ENCODE data around the gene RIT2.
"Not testable (repeated sequence)": the region's sequence is repeated elsewhere in the genome, so short reads cannot be mapped to it uniquely, and the experiment has no call there.

The RIT2 gene

GRCh38 chr18:42839408-42839807 lies 276.1 kb downstream of the RIT2 start:
- DNase-seq (ENCODE audit: low read depth, low spot score): no peak

GRCh38 chr18:42838546-42839145 lies 276.8 kb downstream of the RIT2 start:
- no peak for DNase-seq (ENCODE audit: low read depth, low spot score)

DNA sequence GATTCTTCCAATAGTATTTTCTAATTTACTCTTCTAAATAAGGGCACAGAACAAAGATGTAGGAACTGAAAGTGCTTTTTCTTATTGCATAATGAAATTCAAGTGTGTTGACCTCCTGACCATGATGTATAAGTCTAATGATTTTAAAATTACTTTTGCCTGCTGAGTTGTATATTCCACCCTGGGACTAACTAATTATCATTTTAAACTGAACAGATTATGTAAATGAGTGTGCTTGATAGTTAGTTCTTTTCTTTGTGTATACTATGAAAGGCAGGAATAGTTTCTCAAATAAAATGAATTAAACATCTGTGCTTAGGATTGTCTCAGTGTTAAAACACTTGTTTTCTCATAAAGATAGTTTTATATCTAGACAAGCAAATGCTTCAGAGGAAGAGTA lies 284.5 kb downstream of the RIT2 start:
- no peak for DNase-seq (ENCODE audit: low read depth, low spot score)

GRCh38 chr18:42828881-42829280 lies 286.6 kb downstream of the RIT2 start:
- DNase-seq (ENCODE audit: low read depth, low spot score): no peak

GRCh38 chr18:42824178-42824577 lies 291.3 kb downstream of the RIT2 start:
- no peak for DNase-seq (ENCODE audit: low read depth, low spot score)

- no peak for DNase-seq (ENCODE audit: low read depth, low spot score)
These were observed 292.8 kb downstream of the RIT2 start for GRCh38 chr18:42822711-42823110.

GRCh38 chr18:42821492-42821891 lies 294.0 kb downstream of the RIT2 start:
- DNase-seq (ENCODE audit: low read depth, low spot score): no peak

DNA sequence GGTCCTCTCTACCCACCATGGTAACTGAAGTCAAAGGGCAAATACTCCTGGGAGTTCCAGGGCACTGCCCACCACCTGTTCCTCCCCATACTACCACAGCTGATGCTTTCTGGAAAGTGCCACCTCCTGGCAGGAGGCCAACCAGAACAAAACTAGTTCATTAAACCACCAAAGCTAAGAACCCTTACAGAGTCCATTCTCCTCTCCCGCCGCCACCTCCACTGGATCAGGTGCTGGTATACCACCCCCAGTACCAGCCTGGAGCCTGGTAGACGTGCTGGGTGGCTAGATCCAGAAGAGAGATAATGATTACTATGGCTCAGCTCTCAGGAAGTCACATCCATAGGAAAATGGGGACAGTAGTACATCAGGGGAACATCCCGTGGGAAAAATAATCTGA lies 300.9 kb downstream of the RIT2 start:
- no peak for DNase-seq (ENCODE audit: low read depth, low spot score)

- DNase-seq (ENCODE audit: low read depth, low spot score): no peak
These were observed 301.3 kb downstream of the RIT2 start for GRCh38 chr18:42814184-42814583.

DNA sequence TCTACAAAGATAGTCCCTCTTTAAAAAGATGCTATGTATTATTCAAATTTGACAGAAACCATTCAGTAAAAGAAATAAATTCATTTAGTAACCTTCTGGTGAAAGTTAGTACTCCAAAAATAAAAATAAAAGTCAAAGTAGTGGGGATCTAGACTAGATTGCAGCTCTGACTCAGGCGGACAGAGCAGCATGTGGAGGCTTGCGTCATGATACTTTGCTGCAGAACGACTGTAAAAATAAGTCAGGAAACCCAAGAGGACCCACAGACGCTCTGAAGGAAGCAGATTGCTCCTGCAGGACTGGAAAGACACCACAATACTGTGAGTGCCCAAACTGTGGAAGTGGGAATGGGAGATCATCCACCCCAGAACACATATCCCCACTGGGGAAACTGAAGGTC lies 301.9 kb downstream of the RIT2 start:
- no peak for DNase-seq (ENCODE audit: low read depth, low spot score)

DNA sequence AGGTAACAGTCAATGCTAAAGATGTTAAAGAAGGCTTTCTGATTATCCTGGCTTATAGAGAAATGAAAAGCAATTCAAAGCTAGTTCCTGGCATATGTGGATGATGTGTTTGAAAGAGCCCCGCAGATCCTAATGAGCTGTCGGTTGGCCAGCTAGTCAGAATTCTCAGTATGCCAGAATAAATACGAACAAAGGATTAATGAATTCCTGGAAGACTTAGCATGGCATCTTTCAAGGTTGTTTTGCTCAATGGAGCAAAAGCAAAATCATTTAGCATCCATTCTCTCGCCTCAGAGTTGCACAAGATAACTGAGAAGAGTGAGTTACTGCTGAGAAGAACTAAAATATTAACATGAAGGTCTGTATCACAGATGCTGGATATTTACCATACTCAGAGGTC lies 307.6 kb downstream of the RIT2 start:
- no peak for DNase-seq (ENCODE audit: low read depth, low spot score)

GRCh38 chr18:42801706-42802105 lies 313.8 kb downstream of the RIT2 start:
- no peak for DNase-seq (ENCODE audit: low read depth, low spot score)

- no peak for DNase-seq (ENCODE audit: low read depth, low spot score)
These were observed 316.8 kb downstream of the RIT2 start for GRCh38 chr18:42798606-42799170.

DNA sequence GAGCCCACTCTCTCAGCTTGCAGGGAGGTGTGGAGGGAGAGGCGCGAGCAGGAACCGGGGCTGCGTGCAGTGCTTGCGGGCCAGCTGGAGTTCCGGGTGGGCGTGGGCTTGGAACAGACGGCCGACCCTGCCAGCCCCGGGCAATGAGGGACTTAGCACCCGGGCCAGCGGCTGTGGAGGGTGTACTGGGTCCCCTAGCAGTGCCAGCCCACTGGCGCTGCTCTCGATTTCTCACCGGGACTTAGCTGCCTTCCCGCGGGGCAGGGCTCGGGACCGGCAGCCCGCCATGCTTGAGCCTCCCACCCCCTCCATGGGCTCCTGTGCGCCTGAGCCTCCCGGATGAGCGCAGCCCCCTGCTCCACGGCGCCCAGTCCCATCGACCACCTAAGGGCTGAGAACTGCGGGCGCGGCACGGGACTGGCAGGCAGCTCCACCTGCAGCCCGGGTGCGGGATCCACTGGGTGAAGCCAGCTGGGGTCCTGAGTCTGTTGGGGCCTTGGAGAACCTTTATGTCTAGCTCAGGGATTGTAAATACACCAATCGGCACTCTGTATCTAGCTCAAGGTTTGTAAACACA lies 320.2 kb downstream of the RIT2 start:
- not testable (repeated sequence) for DNase-seq (ENCODE audit: low read depth, low spot score)

- no peak for DNase-seq (ENCODE audit: low read depth, low spot score)
These were observed 322.8 kb downstream of the RIT2 start for GRCh38 chr18:42792731-42793130.

DNA sequence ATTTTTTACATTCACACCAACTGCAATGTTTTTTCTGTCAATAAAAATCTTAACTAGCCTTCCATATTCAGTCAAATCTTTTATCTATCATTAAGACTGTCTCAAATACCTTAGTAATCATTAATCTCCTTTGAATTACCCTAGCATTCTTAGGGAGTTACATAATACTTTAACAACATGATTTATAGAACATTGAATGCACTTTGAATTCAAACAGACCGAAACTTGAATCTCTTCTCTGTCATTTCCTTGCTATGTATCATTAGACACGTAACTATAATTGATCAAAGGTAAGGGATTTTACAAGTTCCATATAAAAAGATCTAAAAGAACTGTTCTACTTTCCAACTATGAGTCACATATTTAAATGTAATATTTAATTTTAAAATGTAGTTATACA lies 330.9 kb downstream of the RIT2 start:
- DNase-seq (ENCODE audit: low read depth, low spot score): no peak

DNA sequence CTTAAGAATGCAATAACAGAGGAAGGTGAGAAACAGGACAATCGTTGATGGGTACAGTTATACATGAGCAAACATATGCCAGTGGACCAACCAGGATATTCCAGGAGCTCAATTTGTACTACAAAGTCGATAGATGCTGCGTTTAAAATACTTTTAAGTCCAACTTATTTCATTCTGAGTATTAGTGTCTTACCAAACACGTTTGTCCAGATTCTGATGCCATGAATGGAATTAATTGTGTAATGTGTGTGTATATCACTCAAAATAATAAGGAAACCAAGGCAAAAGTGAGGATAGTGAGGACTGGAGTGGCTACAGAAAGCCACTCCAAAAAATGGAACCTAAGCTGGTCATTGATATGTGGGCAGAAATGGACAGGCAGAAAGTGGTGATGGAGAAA lies 332.6 kb downstream of the RIT2 start:
- DNase-seq (ENCODE audit: low read depth, low spot score): no peak

- no peak for DNase-seq (ENCODE audit: low read depth, low spot score)
These were observed 334.1 kb downstream of the RIT2 start for GRCh38 chr18:42781298-42781815.

DNA sequence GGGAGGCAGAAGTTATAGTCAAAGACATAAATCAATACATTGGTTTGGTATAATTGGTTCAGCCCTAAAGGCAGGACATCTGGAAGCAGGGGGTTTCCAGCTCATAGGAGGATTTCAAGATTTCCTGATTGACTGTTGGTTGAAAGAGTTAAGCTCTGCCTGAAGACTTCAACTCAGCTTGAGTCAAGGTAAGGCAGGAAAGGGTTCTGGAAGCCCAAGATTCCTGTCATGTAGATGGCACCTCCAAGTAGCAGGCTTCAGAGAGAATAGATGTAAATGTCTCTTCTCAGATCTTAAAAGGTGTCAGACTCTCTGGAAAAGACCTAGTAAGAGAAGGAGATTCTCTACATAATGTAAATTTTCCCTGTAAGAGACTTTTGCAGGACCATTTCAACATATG lies 335.3 kb downstream of the RIT2 start:
- DNase-seq (ENCODE audit: low read depth, low spot score): no peak

DNA sequence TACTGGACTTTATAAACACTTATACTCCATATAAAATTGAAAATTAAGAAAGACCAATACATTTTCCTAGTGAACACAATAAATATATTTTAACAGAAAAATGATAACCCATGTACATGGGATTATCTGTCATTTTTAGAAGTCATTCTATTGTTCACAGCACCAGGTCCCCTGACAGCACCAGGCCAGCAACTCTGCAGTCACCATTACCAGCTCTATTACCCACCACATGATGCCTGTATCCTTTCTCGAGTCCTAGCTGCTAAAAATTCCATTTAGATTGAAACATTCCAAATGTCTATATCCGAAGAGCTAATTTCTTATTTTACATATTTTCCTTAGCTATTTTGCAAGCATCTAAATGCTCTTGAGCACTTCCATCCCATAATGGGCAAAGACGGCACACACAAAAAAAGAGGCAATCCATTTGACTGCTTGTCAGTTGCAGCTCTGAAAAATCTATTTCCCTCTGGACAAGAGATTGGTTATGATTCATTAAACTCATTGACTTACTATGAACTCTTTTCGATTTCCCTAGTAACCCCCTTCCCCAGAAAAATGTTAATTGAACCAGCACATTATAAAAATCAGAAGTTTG lies 336.9 kb downstream of the RIT2 start:
- no peak for DNase-seq (ENCODE audit: low read depth, low spot score)

DNA sequence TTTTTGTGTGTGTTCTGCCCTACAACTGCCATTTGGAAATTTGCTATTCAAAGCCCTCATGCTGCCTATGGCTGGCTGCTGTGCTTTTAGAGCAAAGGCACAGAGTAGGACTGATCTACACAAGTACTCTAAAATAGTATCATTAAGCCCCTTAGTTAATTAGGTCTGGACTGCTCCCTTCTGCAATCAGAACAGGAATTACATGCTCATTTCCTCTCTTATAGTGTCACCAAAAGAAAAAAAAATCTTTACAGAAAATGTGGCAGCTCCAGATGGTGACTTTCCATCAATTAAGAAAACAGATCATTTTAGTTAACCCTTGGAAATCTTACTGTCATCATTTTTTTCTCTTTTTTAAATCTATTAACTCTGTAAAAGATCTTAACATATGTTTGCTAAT lies 337.5 kb downstream of the RIT2 start:
- no peak for DNase-seq (ENCODE audit: low read depth, low spot score)

DNA sequence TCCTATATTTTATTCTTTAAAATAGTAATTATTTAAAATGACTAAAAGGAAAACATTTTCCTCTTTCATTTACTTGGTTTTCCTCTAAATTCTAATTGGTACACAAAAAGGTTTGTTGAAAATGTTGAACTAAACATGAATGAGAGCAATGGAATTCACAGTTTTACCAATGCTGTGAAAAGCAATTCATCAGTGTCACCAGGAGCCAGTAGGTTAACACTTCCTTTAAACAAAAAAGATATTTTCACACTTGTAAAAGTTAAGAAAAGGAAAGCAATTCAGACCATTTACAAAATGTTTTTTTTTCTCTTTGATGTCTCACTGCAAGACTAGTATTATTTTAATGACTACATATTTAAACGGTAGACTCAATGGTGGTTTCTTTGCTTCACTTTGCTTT lies 341.6 kb downstream of the RIT2 start:
- DNase-seq (ENCODE audit: low read depth, low spot score): no peak

- DNase-seq (ENCODE audit: low read depth, low spot score): no peak
These were observed 343.5 kb downstream of the RIT2 start for GRCh38 chr18:42771936-42772335.
